HG03460 (cell line): ENCODE results near the gene UQCC2.

Experiments used
- ATAC-seq: cut with Tn5 transposase; IDR thresholded peaks from one replicate; pipeline ENCODE4 v1.9.1; 2021; ENCODE audit not compliant: unreplicated experiment

Gene UQCC2

GRCh38 chr6:33692078-33692759 lies 19.3 kb downstream of the UQCC2 start:
- ATAC-seq, result no peak

DNA sequence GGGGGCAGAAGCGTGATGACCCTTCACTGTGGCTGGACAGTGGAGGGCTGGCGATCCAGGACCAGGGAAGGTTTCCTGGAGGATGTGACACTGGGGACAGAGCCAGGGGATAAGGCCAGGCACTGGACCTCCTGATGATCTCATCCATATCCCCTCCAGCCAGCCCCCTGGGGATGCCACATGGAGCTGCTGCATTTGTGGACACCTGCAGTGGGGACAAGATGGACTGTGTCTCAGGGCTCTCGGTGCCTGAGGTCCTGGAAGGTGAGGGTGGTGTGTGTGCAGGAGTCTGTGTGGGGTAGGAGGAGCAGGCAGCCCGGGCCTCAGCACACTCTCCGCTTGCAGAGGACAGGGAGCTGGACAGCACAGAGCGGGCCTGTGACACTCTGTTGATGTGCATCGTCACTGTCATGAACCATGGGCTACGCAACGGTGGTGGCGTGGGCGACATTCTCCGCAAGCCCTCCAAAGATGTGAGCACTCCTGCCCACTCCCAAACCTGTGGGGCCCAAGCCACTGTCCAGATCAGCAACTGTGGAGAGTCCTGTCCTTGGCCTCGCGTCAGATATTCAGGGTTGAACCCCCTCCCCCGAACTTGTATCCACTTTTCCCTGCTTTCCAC lies 19.9 kb downstream of the UQCC2 start:
- ATAC-seq, result no peak

- no peak for ATAC-seq
Measured at GRCh38 chr6:33690766-33691165, 20.7 kb downstream of the UQCC2 start.

GRCh38 chr6:33689879-33690278 lies 21.6 kb downstream of the UQCC2 start:
- ATAC-seq, result no peak

DNA sequence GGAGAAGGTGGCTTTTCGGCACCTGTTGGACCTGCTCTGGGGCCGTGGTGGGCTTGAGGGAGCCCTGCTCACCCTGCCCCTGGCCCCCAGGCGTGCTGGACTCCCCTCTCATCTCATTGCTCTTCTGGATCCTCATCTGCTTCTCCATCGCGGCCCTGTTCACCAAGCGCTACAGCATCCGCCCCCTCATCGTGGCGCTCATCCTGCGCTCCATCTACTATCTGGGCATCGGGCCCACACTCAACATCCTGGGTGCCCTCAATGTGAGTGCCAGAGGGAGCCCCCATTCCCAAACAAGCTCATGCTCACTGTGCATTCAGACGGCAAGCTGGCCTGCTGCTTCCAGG lies 22.4 kb downstream of the UQCC2 start:
- ATAC-seq, result no peak

GRCh38 chr6:33688451-33689147 lies 22.9 kb downstream of the UQCC2 start:
- no peak for ATAC-seq

DNA sequence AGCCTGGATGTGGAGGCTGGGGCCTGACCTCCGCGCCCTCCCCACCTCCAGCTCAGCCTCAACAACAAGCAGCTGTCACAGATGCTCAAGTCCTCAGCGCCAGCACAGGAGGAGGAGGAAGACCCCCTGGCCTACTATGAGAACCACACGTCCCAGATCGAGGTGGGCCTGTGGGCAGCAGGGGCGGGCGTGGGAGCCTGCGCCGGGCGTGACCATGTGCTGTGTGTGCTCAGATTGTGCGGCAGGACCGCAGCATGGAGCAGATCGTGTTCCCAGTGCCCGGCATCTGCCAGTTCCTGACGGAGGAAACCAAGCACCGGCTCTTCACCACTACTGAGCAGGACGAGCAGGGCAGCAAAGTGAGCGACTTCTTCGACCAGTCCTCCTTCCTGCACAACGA lies 23.5 kb downstream of the UQCC2 start:
- no peak for ATAC-seq

GRCh38 chr6:33686981-33687975 lies 24.2 kb downstream of the UQCC2 start:
- ATAC-seq, result no peak

DNA sequence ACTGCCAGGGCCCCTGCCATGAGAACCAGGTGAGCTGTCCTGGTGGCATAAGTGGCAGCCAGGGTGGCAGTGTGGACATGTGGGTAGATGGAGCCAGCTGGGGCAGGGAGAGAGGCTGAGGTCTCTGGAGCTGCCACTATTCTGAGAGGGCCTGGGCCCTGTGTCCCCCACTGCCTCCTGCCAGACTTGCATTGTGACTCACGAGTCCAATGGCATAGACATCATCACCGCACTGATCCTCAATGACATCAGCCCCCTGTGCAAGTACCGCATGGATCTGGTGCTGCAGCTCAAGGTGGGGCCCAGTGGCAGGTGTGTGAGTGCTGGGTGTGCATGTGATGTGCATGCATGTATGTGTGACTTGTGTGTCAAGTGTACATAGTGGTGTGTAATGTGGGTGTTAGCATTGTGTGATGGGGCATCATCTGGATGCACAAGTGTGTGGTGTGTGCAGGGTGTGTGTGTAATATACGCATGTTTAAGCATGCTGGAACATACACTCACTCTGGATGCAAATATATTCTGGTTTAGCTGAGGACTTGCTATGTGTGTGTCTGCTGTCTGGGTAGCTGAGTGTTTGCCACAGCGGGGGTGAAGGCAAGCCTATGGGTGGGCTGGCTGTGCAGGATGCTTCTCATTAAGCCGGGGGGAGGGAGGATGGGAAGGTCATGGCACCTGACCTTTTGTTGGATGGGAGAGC lies 25.1 kb downstream of the UQCC2 start:
- ATAC-seq, result no peak

GRCh38 chr6:33685411-33686224 lies 25.9 kb downstream of the UQCC2 start:
- ATAC-seq, result no peak

GRCh38 chr6:33684983-33685382 lies 26.5 kb downstream of the UQCC2 start:
- no peak for ATAC-seq

DNA sequence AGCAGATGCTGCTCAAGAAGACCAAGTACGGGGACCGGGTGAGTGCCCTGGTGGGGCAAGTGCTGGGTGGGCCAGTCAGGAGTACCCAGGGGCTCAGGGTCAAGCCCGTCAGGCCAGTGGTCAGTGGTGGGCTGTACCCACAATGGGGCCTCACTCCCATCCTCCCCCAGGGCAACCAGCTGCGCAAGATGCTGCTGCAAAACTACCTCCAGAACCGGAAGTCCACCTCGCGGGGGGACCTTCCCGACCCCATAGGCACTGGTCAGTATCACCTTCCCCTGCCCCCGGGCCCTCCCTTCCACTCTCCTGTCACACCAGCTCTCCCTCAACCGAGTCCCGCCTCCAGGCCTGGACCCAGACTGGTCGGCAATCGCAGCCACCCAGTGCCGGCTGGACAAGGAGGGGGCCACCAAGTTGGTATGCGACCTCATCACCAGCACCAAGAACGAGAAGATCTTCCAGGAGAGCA lies 27.0 kb downstream of the UQCC2 start:
- ATAC-seq, result no peak

GRCh38 chr6:33683576-33684427 lies 27.7 kb downstream of the UQCC2 start:
- ATAC-seq, result no peak

GRCh38 chr6:33683051-33683571 lies 28.4 kb downstream of the UQCC2 start:
- ATAC-seq, result no peak

GRCh38 chr6:33682341-33682740 lies 29.2 kb downstream of the UQCC2 start:
- no peak for ATAC-seq

DNA sequence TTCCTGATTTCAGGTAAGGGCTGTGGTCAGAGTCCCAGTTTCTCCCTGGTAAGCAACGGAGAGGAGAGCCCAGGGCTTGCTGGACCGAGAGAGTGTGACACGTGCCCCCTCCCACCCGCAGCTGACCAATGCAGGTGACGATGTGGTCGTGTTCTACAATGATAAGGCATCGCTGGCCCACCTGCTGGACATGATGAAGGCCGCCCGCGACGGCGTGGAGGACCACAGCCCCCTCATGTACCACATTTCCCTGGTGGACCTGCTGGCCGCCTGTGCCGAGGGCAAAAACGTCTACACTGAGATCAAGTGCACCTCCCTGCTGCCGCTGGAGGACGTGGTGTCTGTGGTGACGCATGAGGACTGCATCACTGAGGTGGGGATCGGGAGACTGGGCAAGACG lies 31.7 kb downstream of the UQCC2 start:
- ATAC-seq, result no peak

- no peak for ATAC-seq
Measured at GRCh38 chr6:33678932-33679490, 32.5 kb downstream of the UQCC2 start.

GRCh38 chr6:33678233-33678931 lies 33.1 kb downstream of the UQCC2 start:
- ATAC-seq, result no peak
